Measurements from ENCODE around the gene AKT1S1. TPM values are rescaled to one million over a fixed set of nuclear protein-coding genes. Genes with fewer than 3 reads are reported as not detected.
A peak's percentile ranks its signal among the peaks of the same experiment; 100 is the strongest.

The AKT1S1 gene
- total and polyA plus RNA-seq, 2 donors (not counting 3 experiments of a cell fraction or from before 2014, with no cell fraction given): 64.2 to 68.3 TPM

DNA sequence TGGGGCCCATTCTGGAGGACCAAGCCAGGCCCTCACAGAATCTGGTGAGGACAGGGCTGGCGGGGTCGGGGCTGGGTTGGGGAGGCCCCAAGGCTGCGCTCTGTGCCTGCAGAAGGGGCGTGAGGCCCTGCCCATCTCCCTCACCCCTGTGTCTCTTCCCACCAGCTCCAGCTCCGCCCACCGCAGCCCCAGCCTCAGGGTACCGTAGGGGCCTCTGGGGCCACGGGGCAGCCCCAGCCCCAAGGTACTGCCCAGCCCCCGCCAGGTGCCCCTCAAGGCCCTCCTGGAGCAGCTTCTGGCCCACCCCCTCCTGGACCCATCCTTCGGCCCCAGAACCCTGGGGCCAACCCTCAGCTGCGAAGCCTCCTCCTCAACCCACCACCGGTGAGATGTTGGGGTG is 41.6 kb downstream of the AKT1S1 start:
- BruUV-seq (replicated peaks): TSS peak; percentile 10
- no peak for TF ChIP-seq FOS (IDR thresholded peaks at IDR 0.05; ENCODE audit: borderline replicate concordance, insufficient read depth, low read length)
- no peak for TF ChIP-seq GATA2 (IDR thresholded peaks at IDR 0.05; ENCODE audit: insufficient read depth, insufficient read length, low read depth, low read length)
- TF ChIP-seq, protein P1, sequence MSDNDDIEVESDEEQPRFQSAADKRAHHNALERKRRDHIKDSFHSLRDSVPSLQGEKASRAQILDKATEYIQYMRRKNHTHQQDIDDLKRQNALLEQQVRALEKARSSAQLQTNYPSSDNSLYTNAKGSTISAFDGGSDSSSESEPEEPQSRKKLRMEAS (IDR thresholded peaks at IDR 0.05; ENCODE audit: insufficient read depth, insufficient read length): no peak
- TF ChIP-seq, protein P2, sequence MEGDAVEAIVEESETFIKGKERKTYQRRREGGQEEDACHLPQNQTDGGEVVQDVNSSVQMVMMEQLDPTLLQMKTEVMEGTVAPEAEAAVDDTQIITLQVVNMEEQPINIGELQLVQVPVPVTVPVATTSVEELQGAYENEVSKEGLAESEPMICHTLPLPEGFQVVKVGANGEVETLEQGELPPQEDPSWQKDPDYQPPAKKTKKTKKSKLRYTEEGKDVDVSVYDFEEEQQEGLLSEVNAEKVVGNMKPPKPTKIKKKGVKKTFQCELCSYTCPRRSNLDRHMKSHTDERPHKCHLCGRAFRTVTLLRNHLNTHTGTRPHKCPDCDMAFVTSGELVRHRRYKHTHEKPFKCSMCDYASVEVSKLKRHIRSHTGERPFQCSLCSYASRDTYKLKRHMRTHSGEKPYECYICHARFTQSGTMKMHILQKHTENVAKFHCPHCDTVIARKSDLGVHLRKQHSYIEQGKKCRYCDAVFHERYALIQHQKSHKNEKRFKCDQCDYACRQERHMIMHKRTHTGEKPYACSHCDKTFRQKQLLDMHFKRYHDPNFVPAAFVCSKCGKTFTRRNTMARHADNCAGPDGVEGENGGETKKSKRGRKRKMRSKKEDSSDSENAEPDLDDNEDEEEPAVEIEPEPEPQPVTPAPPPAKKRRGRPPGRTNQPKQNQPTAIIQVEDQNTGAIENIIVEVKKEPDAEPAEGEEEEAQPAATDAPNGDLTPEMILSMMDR (IDR thresholded peaks at IDR 0.05; ENCODE audit: extremely low read depth in 1 of 2, insufficient read depth in 1 of 2, low read depth in 1 of 2, low read length in 2 of 2): no peak
- no peak for TF ChIP-seq JUN (IDR thresholded peaks at IDR 0.05; ENCODE audit: borderline replicate concordance, insufficient read depth, insufficient read length, low read depth)
- no peak for TF ChIP-seq MYC (IDR thresholded peaks at IDR 0.05; ENCODE audit: low read depth, low read length)
- no peak for TF ChIP-seq EZH2 (IDR thresholded peaks at IDR 0.05; ENCODE audit: borderline replicate concordance, low read depth, low read length, severe bottlenecking)
- TF ChIP-seq POLR2A (IDR thresholded peaks at IDR 0.05; ENCODE audit: low read depth, low read length): no peak
- no peak for TF ChIP-seq POLR2AphosphoS5 (IDR thresholded peaks at IDR 0.05; ENCODE audit: insufficient read depth, low read depth, low read length)
- FAIRE-seq (no peak), DNase-seq (ENCODE audit: low read depth, low spot score) (no peak)
- Histone ChIP-seq H3K4me3 (replicated peaks in 1 of 3; ENCODE audit: insufficient read depth in 1 of 3, low read depth in 1 of 3, low read length in 3 of 3) (no peak overlapping the region), H3K4me2 (ENCODE audit: insufficient read depth, low read length) (no peak overlapping the region), H3K9me1 (replicated peaks; ENCODE audit: control insufficient read depth, extremely low read depth, insufficient read depth, low read length) (no peaks in the 10 kb centered on the region), H3K36me3 (ENCODE audit: control insufficient read depth in 2 of 2, extremely low read depth in 1 of 2, insufficient read depth in 2 of 2, low read length in 2 of 2) (peaks cover 13 to 56% of the 10 kb centered on the region in 2 experiments), H4K20me1 (replicated peaks; ENCODE audit: control insufficient read depth, extremely low read depth, insufficient read depth, low read length) (no peaks in the 10 kb centered on the region), H2AFZ (ENCODE audit: low read depth, low read length) (no peak overlapping the region), H3K27ac (ENCODE audit: insufficient read depth, low read depth, low read length) (no peak overlapping the region), H3K27me3 (ENCODE audit: control insufficient read depth in 2 of 2, insufficient read depth in 2 of 2, low read length in 2 of 2) (no peaks in the 10 kb centered on the region), H3K9ac (replicated peaks; ENCODE audit: extremely low read depth, insufficient read depth, low read length) (no peak overlapping the region), H3K4me1 (ENCODE audit: control insufficient read depth, extremely low read depth, insufficient read depth, low read length) (peaks cover 8% of the 10 kb centered on the region), H3K9me3 (replicated peaks; ENCODE audit: control insufficient read depth, insufficient read depth, low read length) (no peaks in the 10 kb centered on the region), H3K79me2 (ENCODE audit: control insufficient read depth, insufficient read depth, low read length) (no peaks in the 10 kb centered on the region)
- dilution Hi-C loops (cut with MboI; ENCODE audit: extremely low pct_ligation_motif_present, low sequenced_read_pairs) (no loop called here), intact Hi-C loops (cut with micrococcal nuclease) (no loop called here)
- ChIA-PET CTCF (interaction anchor here (1.2 kb wide), 1 partner anchor 15 kb away, joined by 3 read pairs; the partner anchor contains the start of gene PTOV1), POLR2A (no interaction called here)

Data from endothelial cell of umbilical vein (primary cell).